Left colon (tissue), 2 donors: ENCODE results near the gene ZFP36. TPM values are rescaled to one million over a fixed set of nuclear protein-coding genes. Genes with fewer than 3 reads are reported as not detected.

Experiments used
- ATAC-seq: fragments of 200-7000 bp; cut with Tn5 transposase; one replicate; pipeline ENCODE4 v1.9.1; 2020; ENCODE audit warnings: mild to moderate bottlenecking, moderate library complexity
- DNase-seq, 2 donors: peaks; one replicate each; pipeline ENCODE4 v3.0.0-alpha.2; 2020
- intact Hi-C, 2 donors: fragments of 100-400 bp; cut with DNase I in 1 of 2; cut with micrococcal nuclease in 1 of 2; formaldehyde crosslinking; loops; one replicate each; pipeline versions ENCODE4 v1.11.2 to v1.14.0; 2022; cut with DNase I, micrococcal nuclease
- total RNA-seq, 2 donors: library from RNA; stranded (reverse); fragmentation: NEBNext Ultra II Directional; extraction: Animal tissue kit (Norgen Biotek cat#: 25700); gene quantifications; one replicate each; pipeline ENCODE4 v1.2.1, GENCODE V29; 2021
- donor health status: DM: no; HTN: no; CAD: no.
- donor health status: DM: yes; HTN: yes; CAD: no.

ZFP36 gene
- total RNA-seq, 2 donors from 2014 or later = 152 to 391 TPM

GRCh38 chr19:39402346-39403300 is 4.0 kb upstream of the ZFP36 start:
- ATAC-seq = peak; percentile 33
- DNase-seq = peak; percentile 92 to 94
- intact Hi-C loops = no loop called here

GRCh38 chr19:39403331-39404312 is 3.0 kb upstream of the ZFP36 start:
- ATAC-seq (peak; percentile 31), DNase-seq (peak; percentile 97 to 99)
- intact Hi-C loops = no loop called here

GRCh38 chr19:39405261-39405957 is 1.2 kb upstream of the ZFP36 start:
- intact Hi-C loops = no loop called here
- peak in 1 of 2 donors; percentile 18 for DNase-seq
- ATAC-seq = no peak

- ATAC-seq (no peak), DNase-seq (peak; percentile 85 to 90)
- intact Hi-C loops = no loop called here
Measured at GRCh38 chr19:39405958-39406655, 540 bp upstream of the ZFP36 start.

- intact Hi-C loops = no loop called here
- no peak for ATAC-seq
- DNase-seq = no peak
Measured at GRCh38 chr19:39407410-39407659, 688 bp downstream of the ZFP36 start.

- intact Hi-C loops = no loop called here
- ATAC-seq = peak; percentile 8
Measured at GRCh38 chr19:39407660-39408391, 1.2 kb downstream of the ZFP36 start.

GRCh38 chr19:39408392-39409207 is 2.0 kb downstream of the ZFP36 start:
- DNase-seq = no peak
- no peak for ATAC-seq
- intact Hi-C loops = no loop called here

More at GRCh38 chr19:39407660-39408391, 1.2 kb downstream of the ZFP36 start:
- DNase-seq = peak; percentile 68 to 82

GRCh38 chr19:39409208-39410016 is 2.8 kb downstream of the ZFP36 start:
- peak; percentile 31 for ATAC-seq
- intact Hi-C loops = no loop called here
- peak; percentile 95 to 97 for DNase-seq

GRCh38 chr19:39410017-39410830 is 3.6 kb downstream of the ZFP36 start:
- intact Hi-C loops = no loop called here

GRCh38 chr19:39410831-39411080 is 4.1 kb downstream of the ZFP36 start:
- intact Hi-C loops = no loop called here
- ATAC-seq (no peak), DNase-seq (no peak)

More at GRCh38 chr19:39410017-39410830, 3.6 kb downstream of the ZFP36 start:
- ATAC-seq = peak; percentile 32
- DNase-seq = peak; percentile 80 to 87

- peak; percentile 75 to 85 for DNase-seq
- ATAC-seq = peak; percentile 29
- intact Hi-C loops = no loop called here
Measured at GRCh38 chr19:39411081-39411831, 4.6 kb downstream of the ZFP36 start.

GRCh38 chr19:39411832-39412099 is 5.1 kb downstream of the ZFP36 start:
- DNase-seq (peak; percentile 89 to 96), ATAC-seq (peak; percentile 39)
- intact Hi-C loops = no loop called here

GRCh38 chr19:39412100-39412866 is 5.6 kb downstream of the ZFP36 start, which contains the start of gene PLEKHG2:
PLEKHG2 (plus strand) TSS chr19:39412669; CDS start chr19:39414087, 1,418 bp downstream.
- DNase-seq (peak; percentile 94 to 98), ATAC-seq (peak; percentile 48)
- intact Hi-C loops = no loop called here

- ATAC-seq = no peak
- peak in 1 of 2 donors; percentile 68 for DNase-seq
- intact Hi-C loops = no loop called here
Measured at GRCh38 chr19:39412867-39413271, 6.2 kb downstream of the ZFP36 start.
